GM21528 (cell line): ENCODE data around the gene USF2.

Experiments
- ATAC-seq: cut with Tn5 transposase; IDR thresholded peaks from one replicate; pipeline ENCODE4 v1.9.1; 2021; ENCODE audit warnings: mild to moderate bottlenecking, moderate library complexity; ENCODE audit not compliant: unreplicated experiment, low FRiP score

USF2 gene

GRCh38 chr19:35297922-35298321 lies 29.2 kb downstream of the USF2 start:
- ATAC-seq = no peak

GRCh38 chr19:35298561-35298972 lies 29.8 kb downstream of the USF2 start:
- ATAC-seq = no peak

- no peak for ATAC-seq
Measured at GRCh38 chr19:35299523-35300338, 31.0 kb downstream of the USF2 start.

- ATAC-seq = no peak
Measured at GRCh38 chr19:35300339-35300649, 31.5 kb downstream of the USF2 start.

- ATAC-seq = no peak
Measured at GRCh38 chr19:35301961-35302360, 33.2 kb downstream of the USF2 start.

- no peak for ATAC-seq
Measured at GRCh38 chr19:35302446-35302845, 33.7 kb downstream of the USF2 start.

- ATAC-seq = no peak
Measured at GRCh38 chr19:35303357-35303915, 34.7 kb downstream of the USF2 start.

- ATAC-seq = no peak
Measured at GRCh38 chr19:35304036-35304435, 35.3 kb downstream of the USF2 start.

- ATAC-seq = no peak
Measured at GRCh38 chr19:35305181-35305580, 36.4 kb downstream of the USF2 start.

GRCh38 chr19:35306473-35307246 lies 37.9 kb downstream of the USF2 start:
- no peak for ATAC-seq

- no peak for ATAC-seq
Measured at GRCh38 chr19:35307931-35308330, 39.2 kb downstream of the USF2 start.

- no peak for ATAC-seq
Measured at GRCh38 chr19:35308910-35309309, 40.1 kb downstream of the USF2 start.

GRCh38 chr19:35309481-35310279 lies 40.9 kb downstream of the USF2 start:
- no peak for ATAC-seq

- ATAC-seq = no peak
Measured at GRCh38 chr19:35310331-35310730, 41.6 kb downstream of the USF2 start.

GRCh38 chr19:35310811-35311465 lies 42.2 kb downstream of the USF2 start:
- ATAC-seq = no peak

- no peak for ATAC-seq
Measured at GRCh38 chr19:35311901-35312665, 43.3 kb downstream of the USF2 start.

GRCh38 chr19:35313587-35313986 lies 44.8 kb downstream of the USF2 start:
- no peak for ATAC-seq

- no peak for ATAC-seq
Measured at GRCh38 chr19:35314031-35314430, 45.3 kb downstream of the USF2 start.

GRCh38 chr19:35314858-35315470 lies 46.2 kb downstream of the USF2 start:
- ATAC-seq = no peak
